HepG2 (cell line): Measurements from ENCODE around the gene SIGLEC1.

ENCODE experiments used
- POLR2AphosphoS5 ChIP-seq: IDR thresholded peaks from 2 replicates; pipeline ENCODE4 v1.6.1; 2012; ENCODE audit warnings: low read depth, low read length
- TF ChIP-seq, protein P1 (sequence below): sonication (generic); formaldehyde crosslinking; IDR thresholded peaks from 2 replicates; pipeline ENCODE4 v1.5.0; 2020; ENCODE audit warnings: mild to moderate bottlenecking, missing genetic modification reagents, moderate library complexity

DNA sequence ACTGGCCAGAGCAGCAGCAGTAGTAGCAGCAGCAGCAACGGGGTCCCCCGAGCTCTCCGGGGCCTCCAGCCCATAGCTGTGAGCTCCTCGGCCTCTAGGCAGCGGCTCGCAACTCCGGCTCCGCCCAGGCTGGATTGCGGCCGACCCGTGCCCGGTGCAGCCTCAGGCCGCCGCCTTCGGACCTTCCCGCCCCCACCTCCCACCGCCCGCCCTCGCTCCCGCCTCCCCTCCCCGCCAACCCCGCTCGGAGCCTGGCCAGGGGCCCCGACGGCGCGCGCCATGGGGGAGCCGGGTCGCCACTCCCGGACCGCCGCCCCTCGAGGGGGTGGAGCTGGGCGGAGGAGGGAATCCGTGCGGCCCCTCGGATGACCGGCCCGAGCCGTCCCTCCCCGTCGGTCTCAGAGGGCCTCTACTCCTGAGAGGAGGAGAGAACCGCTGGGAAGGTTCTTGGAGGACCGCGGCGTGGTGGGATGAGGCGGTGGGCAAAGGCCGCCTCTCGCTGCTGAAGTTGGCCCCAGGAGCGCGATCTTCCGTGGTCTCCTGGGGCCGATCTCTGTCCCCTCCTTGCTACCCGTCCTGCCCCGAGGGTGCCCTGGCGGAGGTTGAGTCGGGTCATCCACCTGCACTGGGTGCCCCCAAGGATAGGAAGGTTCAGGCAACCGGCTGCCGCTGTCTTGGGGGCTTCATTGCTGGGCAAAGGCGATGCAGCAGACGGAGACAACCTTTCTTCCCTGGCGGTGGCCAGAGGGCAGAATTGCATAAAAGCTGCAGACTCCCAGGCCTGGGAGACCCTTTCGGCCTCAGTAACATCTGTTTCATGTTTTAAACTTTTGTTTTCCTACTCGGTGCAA, 30.2 kb downstream of the SIGLEC1 start, which contains the start of gene ADAM33:
- TF ChIP-seq, protein P1, sequence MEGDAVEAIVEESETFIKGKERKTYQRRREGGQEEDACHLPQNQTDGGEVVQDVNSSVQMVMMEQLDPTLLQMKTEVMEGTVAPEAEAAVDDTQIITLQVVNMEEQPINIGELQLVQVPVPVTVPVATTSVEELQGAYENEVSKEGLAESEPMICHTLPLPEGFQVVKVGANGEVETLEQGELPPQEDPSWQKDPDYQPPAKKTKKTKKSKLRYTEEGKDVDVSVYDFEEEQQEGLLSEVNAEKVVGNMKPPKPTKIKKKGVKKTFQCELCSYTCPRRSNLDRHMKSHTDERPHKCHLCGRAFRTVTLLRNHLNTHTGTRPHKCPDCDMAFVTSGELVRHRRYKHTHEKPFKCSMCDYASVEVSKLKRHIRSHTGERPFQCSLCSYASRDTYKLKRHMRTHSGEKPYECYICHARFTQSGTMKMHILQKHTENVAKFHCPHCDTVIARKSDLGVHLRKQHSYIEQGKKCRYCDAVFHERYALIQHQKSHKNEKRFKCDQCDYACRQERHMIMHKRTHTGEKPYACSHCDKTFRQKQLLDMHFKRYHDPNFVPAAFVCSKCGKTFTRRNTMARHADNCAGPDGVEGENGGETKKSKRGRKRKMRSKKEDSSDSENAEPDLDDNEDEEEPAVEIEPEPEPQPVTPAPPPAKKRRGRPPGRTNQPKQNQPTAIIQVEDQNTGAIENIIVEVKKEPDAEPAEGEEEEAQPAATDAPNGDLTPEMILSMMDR (CRISPR knock-in tag): no peak
- no peak for TF ChIP-seq POLR2AphosphoS5
